ENCODE data around the gene USP20.

USP20 gene

DNA sequence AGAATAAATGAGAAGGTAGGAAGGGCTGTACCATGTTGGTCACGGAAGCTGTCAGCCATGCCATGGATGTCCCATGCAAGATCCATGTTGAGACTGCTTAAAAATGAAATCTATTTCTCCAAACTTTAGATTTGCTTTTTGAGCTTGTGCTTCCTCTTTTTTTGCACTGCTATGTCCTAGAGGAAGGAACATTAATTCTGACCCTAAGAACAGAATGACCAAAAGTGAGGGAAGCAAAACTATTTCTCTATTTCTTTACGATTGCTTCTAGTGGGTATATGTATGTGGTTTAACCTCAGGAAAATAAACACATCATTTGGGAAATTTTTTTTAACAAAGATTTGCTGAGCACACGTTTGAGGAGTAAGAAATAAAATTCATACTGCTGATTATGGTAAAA, 84.6 kb downstream of the USP20 start:
- Histone ChIP-seq H3K4me3 (ENCODE audit: low read depth, low read length) (no peak overlapping the region), H3K36me3 (replicated peaks) (no peaks in the 10 kb centered on the region), H3K27me3 (replicated peaks) (no peaks in the 10 kb centered on the region), H3K27ac (no peak overlapping the region)
- in situ Hi-C loops (cut with HindIII; ENCODE audit: low pct_ligation_motif_present, low sequenced_read_pairs) = no loop called here
- DNase-seq = no peak
- TF ChIP-seq, protein P1, sequence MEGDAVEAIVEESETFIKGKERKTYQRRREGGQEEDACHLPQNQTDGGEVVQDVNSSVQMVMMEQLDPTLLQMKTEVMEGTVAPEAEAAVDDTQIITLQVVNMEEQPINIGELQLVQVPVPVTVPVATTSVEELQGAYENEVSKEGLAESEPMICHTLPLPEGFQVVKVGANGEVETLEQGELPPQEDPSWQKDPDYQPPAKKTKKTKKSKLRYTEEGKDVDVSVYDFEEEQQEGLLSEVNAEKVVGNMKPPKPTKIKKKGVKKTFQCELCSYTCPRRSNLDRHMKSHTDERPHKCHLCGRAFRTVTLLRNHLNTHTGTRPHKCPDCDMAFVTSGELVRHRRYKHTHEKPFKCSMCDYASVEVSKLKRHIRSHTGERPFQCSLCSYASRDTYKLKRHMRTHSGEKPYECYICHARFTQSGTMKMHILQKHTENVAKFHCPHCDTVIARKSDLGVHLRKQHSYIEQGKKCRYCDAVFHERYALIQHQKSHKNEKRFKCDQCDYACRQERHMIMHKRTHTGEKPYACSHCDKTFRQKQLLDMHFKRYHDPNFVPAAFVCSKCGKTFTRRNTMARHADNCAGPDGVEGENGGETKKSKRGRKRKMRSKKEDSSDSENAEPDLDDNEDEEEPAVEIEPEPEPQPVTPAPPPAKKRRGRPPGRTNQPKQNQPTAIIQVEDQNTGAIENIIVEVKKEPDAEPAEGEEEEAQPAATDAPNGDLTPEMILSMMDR (IDR thresholded peaks at IDR 0.05; ENCODE audit: low read depth, low read length, missing control alignments) = no peak

DNA sequence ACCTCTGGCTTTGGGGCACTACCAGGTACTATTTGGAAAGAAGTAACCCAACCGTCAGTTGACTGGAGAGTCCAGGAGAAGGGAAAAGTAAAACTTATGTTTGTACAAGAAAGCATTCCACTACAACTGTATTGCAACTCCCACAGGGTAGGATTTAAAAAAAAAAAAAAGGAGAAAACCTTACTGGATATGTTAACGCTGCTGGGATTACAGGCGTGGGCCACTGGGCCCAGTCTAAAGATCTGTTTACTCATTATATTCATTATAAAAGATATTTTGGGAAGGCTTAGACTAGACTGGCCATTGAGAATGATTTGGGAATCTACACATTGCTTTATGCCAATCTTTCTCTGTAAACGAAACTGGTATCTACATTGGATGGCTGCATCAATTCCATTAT, 86.6 kb downstream of the USP20 start:
- peaks cover 2% of the 10 kb centered on the region for H3K36me3 ChIP-seq (replicated peaks)

DNA sequence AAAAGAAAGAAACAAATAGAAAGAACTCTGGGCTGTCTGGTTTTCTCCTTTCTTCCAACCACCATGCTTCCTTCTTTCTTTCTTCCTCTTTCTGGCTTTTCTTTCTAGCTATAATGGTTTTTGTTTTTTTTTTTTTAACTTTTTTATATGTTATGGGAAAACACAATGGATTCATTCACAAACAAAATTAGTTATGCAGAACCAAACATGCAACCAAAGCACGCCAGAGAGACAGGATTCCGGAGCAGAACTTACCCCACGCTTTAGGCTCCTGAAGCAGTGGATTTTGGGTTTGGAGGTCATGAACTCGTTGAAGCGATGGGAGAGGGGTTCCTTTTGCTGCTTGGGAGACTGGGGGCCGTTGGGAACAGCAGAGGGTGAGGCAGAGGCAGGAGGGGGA, 88.3 kb downstream of the USP20 start:
- Histone ChIP-seq H3K4me3 (ENCODE audit: low read depth, low read length) (no peak overlapping the region), H3K36me3 (replicated peaks) (peaks cover 2% of the 10 kb centered on the region), H3K27ac (no peak overlapping the region), H3K27me3 (replicated peaks) (no peaks in the 10 kb centered on the region)
- no peak for DNase-seq
- TF ChIP-seq, protein P1 (IDR thresholded peaks at IDR 0.05; ENCODE audit: low read depth, low read length, missing control alignments) = no peak
- in situ Hi-C loops (cut with HindIII; ENCODE audit: low pct_ligation_motif_present, low sequenced_read_pairs) = no loop called here

More for the DNA sequence above, 86.6 kb downstream of the USP20 start:
- Histone ChIP-seq H3K4me3 (ENCODE audit: low read depth, low read length) (no peak overlapping the region), H3K27me3 (replicated peaks) (no peaks in the 10 kb centered on the region), H3K27ac (no peak overlapping the region)
- TF ChIP-seq, protein P1 (IDR thresholded peaks at IDR 0.05; ENCODE audit: low read depth, low read length, missing control alignments) = no peak
- in situ Hi-C loops (cut with HindIII; ENCODE audit: low pct_ligation_motif_present, low sequenced_read_pairs) = no loop called here
- DNase-seq = no peak

DNA sequence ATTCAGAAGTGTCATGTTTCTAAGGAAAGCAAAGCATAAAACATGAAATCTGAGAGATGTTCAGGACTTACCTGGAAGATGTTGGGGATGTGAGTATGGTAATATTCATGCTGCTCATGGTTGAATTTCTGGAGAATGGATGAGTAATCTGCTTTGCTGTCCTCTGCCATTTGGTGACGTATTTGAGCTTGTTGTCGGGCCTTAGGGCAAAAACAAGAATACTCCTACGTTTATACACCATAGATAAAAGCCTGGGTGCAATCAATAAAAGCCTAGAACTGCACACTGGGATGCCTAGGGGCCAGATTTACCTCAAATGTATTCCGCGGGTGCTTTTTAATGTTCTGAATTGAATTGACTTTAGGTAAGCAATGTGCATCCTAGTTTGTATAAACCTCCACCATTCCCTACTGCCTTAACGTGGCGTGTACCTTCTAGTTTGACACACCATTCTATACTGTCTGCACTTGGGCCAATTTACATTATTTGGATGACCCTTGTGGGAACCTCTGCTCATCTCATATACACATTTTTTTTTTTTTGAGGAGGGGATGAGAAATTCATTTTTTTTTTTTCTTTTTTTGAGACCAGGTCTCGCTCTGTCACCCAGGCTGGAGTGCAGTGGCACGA, 94.4 kb downstream of the USP20 start:
- Histone ChIP-seq H3K27me3 (replicated peaks) (no peaks in the 10 kb centered on the region), H3K4me3 (ENCODE audit: low read depth, low read length) (no peak overlapping the region), H3K36me3 (replicated peaks) (peaks cover 2% of the 10 kb centered on the region), H3K27ac (no peak overlapping the region)
- DNase-seq = no peak
- in situ Hi-C loops (cut with HindIII; ENCODE audit: low pct_ligation_motif_present, low sequenced_read_pairs) = no loop called here
- TF ChIP-seq, protein P1 (IDR thresholded peaks at IDR 0.05; ENCODE audit: low read depth, low read length, missing control alignments) = no peak

DNA sequence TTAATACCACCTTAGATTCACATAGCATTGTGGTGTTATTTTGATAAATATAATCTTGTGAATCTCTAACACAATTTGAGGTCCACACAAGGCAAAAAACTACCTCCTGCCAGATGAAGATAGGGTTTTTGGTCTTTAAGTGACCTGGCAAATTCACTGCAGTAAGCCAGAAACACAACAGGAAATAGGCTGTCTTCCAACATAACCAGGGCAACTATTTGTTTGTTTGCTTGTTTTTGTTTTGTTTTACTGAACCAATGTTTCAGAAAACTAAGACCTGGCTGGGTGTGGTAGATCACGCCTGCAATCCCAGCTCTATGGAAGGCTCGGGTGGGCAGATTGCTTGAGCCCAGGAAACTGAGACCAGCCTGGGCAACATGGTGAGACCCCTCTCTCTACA, 95.5 kb downstream of the USP20 start:
- no peaks in the 10 kb centered on the region for H3K27me3 ChIP-seq (replicated peaks)
- in situ Hi-C loops (cut with HindIII; ENCODE audit: low pct_ligation_motif_present, low sequenced_read_pairs) = no loop called here
- peaks cover 2% of the 10 kb centered on the region for H3K36me3 ChIP-seq (replicated peaks)
- no peak overlapping the region for H3K4me3 ChIP-seq (ENCODE audit: low read depth, low read length)
- no peak overlapping the region for H3K27ac ChIP-seq
- TF ChIP-seq, protein P1 (IDR thresholded peaks at IDR 0.05; ENCODE audit: low read depth, low read length, missing control alignments) = no peak
- DNase-seq = no peak

Measured in brain microvascular endothelial cell (primary cell).